KMS-11 (cell line): ENCODE measurements around the gene RPTOR.

Experiments used
- H2AFZ ChIP-seq: fragments of 200-600 bp; sonication (generic); 2 replicates; pipeline ENCODE4 v1.6.1; 2016; ENCODE audit warnings: antibody characterized with exemption, mixed run types, low read depth
- H3K27ac ChIP-seq: fragments of 200-600 bp; sonication (generic); 2 replicates; pipeline ENCODE4 v1.6.1; 2016; ENCODE audit warnings: mild to moderate bottlenecking, mixed run types
- H3K27me3 ChIP-seq: fragments of 200-600 bp; sonication (generic); 2 replicates; pipeline ENCODE4 v1.6.1; 2017; ENCODE audit warnings: mild to moderate bottlenecking, low read depth, mixed run types, moderate library complexity; ENCODE audit not compliant: insufficient read depth
- H3K36me3 ChIP-seq: fragments of 200-600 bp; sonication (generic); 2 replicates; pipeline ENCODE4 v1.6.1; 2017; ENCODE audit warnings: mild to moderate bottlenecking, mixed run types; ENCODE audit not compliant: insufficient read depth
- H3K4me1 ChIP-seq: fragments of 200-600 bp; sonication (generic); 2 replicates; pipeline ENCODE4 v1.6.1; 2016; ENCODE audit warnings: mild to moderate bottlenecking, low read depth, mixed run types; ENCODE audit not compliant: poor library complexity, severe bottlenecking
- H3K4me2 ChIP-seq: fragments of 200-600 bp; sonication (generic); 2 replicates; pipeline ENCODE4 v1.7.0; 2016; ENCODE audit warnings: mild to moderate bottlenecking, mixed run types
- H3K4me3 ChIP-seq: fragments of 200-600 bp; sonication (generic); IDR thresholded peaks from 2 replicates; pipeline ENCODE4 v1.6.1; 2017; ENCODE audit warnings: low read depth, low read length, mixed read lengths; ENCODE audit not compliant: insufficient read depth
- H3K79me2 ChIP-seq: fragments of 200-600 bp; sonication (generic); 2 replicates; pipeline ENCODE4 v1.6.1; 2016; ENCODE audit warnings: low read depth, mixed run types; ENCODE audit not compliant: insufficient read depth
- H3K9ac ChIP-seq: fragments of 200-600 bp; sonication (generic); 2 replicates; pipeline ENCODE4 v1.6.1; 2016; ENCODE audit warnings: mild to moderate bottlenecking, mixed run types
- H4K20me1 ChIP-seq: fragments of 200-600 bp; sonication (generic); 2 replicates; pipeline ENCODE4 v1.6.1; 2016; ENCODE audit warnings: mild to moderate bottlenecking, mixed run types; ENCODE audit not compliant: insufficient read depth
- TF ChIP-seq, protein P1 (sequence below): fragments of 200-600 bp; sonication (generic); conservative IDR thresholded peaks from 2 replicates; pipeline ENCODE4 v1.6.1; 2017; ENCODE audit warnings: low read depth, mild to moderate bottlenecking, antibody characterized with exemption, low read length, moderate library complexity, mixed read lengths

RPTOR gene

DNA sequence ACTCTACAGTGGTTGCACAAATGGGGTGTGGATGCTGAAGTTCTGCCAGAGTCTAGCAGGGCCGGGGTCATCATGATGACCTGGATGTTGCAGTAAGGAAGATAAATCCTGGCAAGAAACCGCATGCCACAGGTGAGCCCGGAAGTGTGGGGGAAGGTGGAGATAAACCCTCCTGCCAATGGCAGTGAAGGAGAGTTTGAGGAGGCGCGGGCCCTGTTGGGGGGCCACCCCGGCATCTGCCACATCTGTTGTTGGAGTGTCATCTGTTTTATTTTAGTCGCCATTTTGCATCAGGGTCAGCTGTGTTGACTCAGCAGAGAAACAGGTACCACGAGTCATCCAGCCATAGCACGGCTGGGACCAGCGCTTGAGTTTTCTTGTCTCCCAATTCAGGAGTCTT, 273.2 kb downstream of the RPTOR start:
- H3K27me3 ChIP-seq, result no peaks in the 10 kb centered on the region
- H3K27ac ChIP-seq, result no peak overlapping the region
- no peak overlapping the region for H3K4me2 ChIP-seq

DNA sequence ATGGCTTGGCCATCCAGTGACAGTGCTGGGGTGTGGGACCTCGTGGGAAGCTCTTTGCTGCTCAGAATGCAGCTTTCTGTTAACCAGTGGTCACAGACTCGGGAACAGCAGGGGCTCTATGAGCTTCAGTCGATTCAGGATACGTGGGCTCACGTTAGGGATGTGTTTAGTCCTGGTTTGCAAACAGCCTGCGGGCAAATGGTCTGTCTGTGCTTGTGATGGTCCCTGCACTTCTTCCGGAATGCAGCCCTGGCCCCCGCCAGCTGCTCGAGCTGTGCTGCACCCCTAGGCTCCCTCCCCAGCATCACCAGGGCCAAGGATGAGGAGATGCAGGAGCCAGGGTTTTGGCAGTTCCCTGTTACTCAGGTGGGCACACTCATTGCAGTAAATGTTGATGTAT, 274.2 kb downstream of the RPTOR start:
- H4K20me1 ChIP-seq, result no peaks in the 10 kb centered on the region
- TF ChIP-seq, protein P1, sequence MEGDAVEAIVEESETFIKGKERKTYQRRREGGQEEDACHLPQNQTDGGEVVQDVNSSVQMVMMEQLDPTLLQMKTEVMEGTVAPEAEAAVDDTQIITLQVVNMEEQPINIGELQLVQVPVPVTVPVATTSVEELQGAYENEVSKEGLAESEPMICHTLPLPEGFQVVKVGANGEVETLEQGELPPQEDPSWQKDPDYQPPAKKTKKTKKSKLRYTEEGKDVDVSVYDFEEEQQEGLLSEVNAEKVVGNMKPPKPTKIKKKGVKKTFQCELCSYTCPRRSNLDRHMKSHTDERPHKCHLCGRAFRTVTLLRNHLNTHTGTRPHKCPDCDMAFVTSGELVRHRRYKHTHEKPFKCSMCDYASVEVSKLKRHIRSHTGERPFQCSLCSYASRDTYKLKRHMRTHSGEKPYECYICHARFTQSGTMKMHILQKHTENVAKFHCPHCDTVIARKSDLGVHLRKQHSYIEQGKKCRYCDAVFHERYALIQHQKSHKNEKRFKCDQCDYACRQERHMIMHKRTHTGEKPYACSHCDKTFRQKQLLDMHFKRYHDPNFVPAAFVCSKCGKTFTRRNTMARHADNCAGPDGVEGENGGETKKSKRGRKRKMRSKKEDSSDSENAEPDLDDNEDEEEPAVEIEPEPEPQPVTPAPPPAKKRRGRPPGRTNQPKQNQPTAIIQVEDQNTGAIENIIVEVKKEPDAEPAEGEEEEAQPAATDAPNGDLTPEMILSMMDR, result no peak
- no peak overlapping the region for H3K9ac ChIP-seq
- H3K4me3 ChIP-seq, result no peak overlapping the region
- H3K36me3 ChIP-seq, result no peaks in the 10 kb centered on the region
- no peak overlapping the region for H3K27ac ChIP-seq
- no peak overlapping the region for H3K4me2 ChIP-seq
- peaks cover 14% of the 10 kb centered on the region for H3K4me1 ChIP-seq
- no peaks in the 10 kb centered on the region for H3K27me3 ChIP-seq
- no peaks in the 10 kb centered on the region for H3K79me2 ChIP-seq
- H2AFZ ChIP-seq, result no peak overlapping the region

More for the DNA sequence above, 273.2 kb downstream of the RPTOR start:
- Histone ChIP-seq H3K79me2 (no peaks in the 10 kb centered on the region), H3K4me1 (peaks cover 8% of the 10 kb centered on the region), H4K20me1 (no peaks in the 10 kb centered on the region), H3K9ac (no peak overlapping the region), H3K4me3 (no peak overlapping the region), H3K36me3 (no peaks in the 10 kb centered on the region), H2AFZ (no peak overlapping the region)
- TF ChIP-seq, protein P1, result no peak

DNA sequence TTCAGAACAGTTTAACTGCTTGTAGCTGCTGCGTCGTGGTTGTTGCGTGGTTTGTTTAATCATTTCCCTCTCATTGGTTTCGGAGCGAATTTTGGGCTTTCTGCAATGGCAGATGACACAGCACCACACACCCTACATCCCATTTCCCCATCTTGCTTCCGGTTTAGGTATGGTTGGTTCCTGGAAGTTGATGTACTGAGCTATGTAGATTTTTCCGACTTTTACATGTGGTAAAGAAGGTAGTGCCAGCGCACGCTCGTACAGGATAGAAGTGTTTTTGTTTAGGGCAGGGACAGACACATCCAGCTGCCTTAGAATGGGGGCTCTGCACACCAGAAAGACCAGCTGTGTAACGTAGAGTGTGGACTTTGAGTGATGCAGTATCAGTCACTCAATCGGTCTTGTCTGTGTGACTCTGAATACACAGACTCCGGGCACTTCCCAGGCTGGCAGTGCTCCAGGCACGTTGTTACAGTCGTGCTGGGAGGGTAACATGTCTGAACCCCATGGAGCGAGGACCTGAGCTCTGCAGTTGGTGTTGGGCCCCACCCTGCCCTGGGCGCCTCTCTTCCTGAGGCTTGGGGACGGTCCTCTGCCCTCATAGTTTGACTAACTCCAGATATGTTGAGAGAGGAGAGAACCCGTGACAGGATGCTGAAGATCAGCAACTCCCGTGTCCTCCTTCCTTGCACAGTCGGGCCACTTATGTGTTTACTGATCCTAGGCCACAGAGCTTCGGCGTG, 275.0 kb downstream of the RPTOR start:
- no peak overlapping the region for H2AFZ ChIP-seq
- H3K9ac ChIP-seq, result no peak overlapping the region
- no peaks in the 10 kb centered on the region for H3K27me3 ChIP-seq
- no peak overlapping the region for H3K4me2 ChIP-seq
- peaks cover 21% of the 10 kb centered on the region for H3K4me1 ChIP-seq
- TF ChIP-seq, protein P1, result no peak
- H3K36me3 ChIP-seq, result no peaks in the 10 kb centered on the region
- no peaks in the 10 kb centered on the region for H4K20me1 ChIP-seq
- H3K4me3 ChIP-seq, result no peak overlapping the region
- H3K79me2 ChIP-seq, result no peaks in the 10 kb centered on the region
- no peak overlapping the region for H3K27ac ChIP-seq

DNA sequence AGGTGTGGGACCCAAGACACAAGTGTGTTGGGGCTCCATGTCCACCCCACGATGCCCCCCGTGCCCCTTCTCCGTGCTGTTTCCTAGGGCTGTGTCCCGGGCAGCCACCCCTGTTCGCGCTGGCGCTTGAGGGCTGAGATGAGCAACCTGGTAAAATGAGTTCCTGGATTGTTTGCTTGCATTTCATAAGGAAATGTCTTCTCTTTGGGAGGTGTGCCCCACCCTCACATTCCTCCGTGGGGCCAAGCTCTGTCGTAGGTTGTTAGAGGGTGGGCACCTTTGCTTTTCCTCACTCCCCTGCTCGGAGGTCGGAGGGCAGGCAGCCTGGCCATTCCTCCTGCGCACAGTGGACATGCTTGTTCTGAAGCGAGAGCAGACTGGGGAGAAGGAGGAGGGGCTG, 275.7 kb downstream of the RPTOR start:
- Histone ChIP-seq H3K27me3 (no peaks in the 10 kb centered on the region), H3K36me3 (no peaks in the 10 kb centered on the region), H4K20me1 (no peaks in the 10 kb centered on the region), H3K27ac (no peak overlapping the region), H2AFZ (no peak overlapping the region), H3K4me1 (peaks cover 23% of the 10 kb centered on the region), H3K9ac (no peak overlapping the region), H3K4me3 (no peak overlapping the region), H3K4me2 (no peak overlapping the region), H3K79me2 (no peaks in the 10 kb centered on the region)
- TF ChIP-seq, protein P1, result no peak
